Activated CD4-positive, alpha-beta T cell treated with anti-CD3 and anti-CD28 coated beads for 36 hours (primary cell): ENCODE measurements around the gene DTHD1. TPM values are rescaled to one million over a fixed set of nuclear protein-coding genes. Genes with fewer than 3 reads are reported as not detected.

Experiments
- ATAC-seq: fragments of 200-7000 bp; cut with Tn5 transposase; one replicate; pipeline ENCODE4 v1.10.0; 2021; ENCODE audit warnings: mild to moderate bottlenecking, moderate library complexity
- CTCF ChIA-PET: fragments of 350-600 bp; sonication (Branson Sonifier 250); formaldehyde crosslinking; loops from one replicate; lab custom pipeline; 2021; ENCODE audit warnings: antibody characterized with exemption; lab: Charles Lee
- POLR2A ChIA-PET: fragments of 350-600 bp; sonication (Branson Sonifier 250); formaldehyde crosslinking; loops from one replicate; lab custom pipeline; 2021; ENCODE audit warnings: antibody characterized with exemption, inconsistent platforms; lab: Charles Lee
- DNase-seq: peaks from one replicate; pipeline ENCODE4 v3.0.0-alpha.2; 2020
- H3K27ac Mint-ChIP-seq: one replicate; pipeline ENCODE4 v1.8.0; 2021; ENCODE audit warnings: mixed read lengths
- H3K27me3 Mint-ChIP-seq: one replicate; pipeline ENCODE4 v1.8.0; 2021; ENCODE audit warnings: mixed read lengths
- H3K36me3 Mint-ChIP-seq: one replicate; pipeline ENCODE4 v1.8.0; 2021; ENCODE audit warnings: low read depth, mixed read lengths
- H3K4me1 Mint-ChIP-seq: one replicate; pipeline ENCODE4 v1.8.0; 2021; ENCODE audit warnings: mixed read lengths
- H3K4me3 Mint-ChIP-seq: one replicate; pipeline ENCODE4 v1.8.0; 2021; ENCODE audit warnings: mild to moderate bottlenecking, moderate library complexity, mixed read lengths
- H3K9me3 Mint-ChIP-seq: one replicate; pipeline ENCODE4 v1.8.0; 2021; ENCODE audit warnings: low read depth, mixed read lengths
- intact Hi-C, 2 experiments: fragments of 100-400 bp; cut with DNase I in 1 of 2; cut with micrococcal nuclease in 1 of 2; formaldehyde crosslinking; loops; one replicate each; pipeline versions ENCODE4 v1.14.2 to v1.15.1; 2022 to 2024; cut with DNase I, micrococcal nuclease
- total RNA-seq, 2 experiments: library from RNA; stranded (reverse); gene quantifications; one replicate each; pipeline ENCODE4 v1.2.3, GENCODE V29; 2021

The DTHD1 gene
- total RNA-seq, 2 experiments from 2014 or later, result 0.73 to 0.76 TPM

- Mint-ChIP-seq H3K4me1 (peaks cover 10% of the 10 kb centered on the region), H3K27ac (no peak overlapping the region), H3K27me3 (peaks cover 2% of the 10 kb centered on the region), H3K9me3 (no peaks in the 10 kb centered on the region), H3K4me3 (no peak overlapping the region), H3K36me3 (no peaks in the 10 kb centered on the region)
- DNase-seq (no peak), ATAC-seq (no peak)
- intact Hi-C loops, result no loop called here
- POLR2A ChIA-PET, result no interaction called here
- CTCF ChIA-PET, result interaction anchor here (1.3 kb wide), 1 partner anchor 150 kb away, joined by 3 read pairs; no protein-coding TSS in a partner anchor
These were observed 57.6 kb downstream of the DTHD1 start for GRCh38 chr4:36338973-36339372.

DNA sequence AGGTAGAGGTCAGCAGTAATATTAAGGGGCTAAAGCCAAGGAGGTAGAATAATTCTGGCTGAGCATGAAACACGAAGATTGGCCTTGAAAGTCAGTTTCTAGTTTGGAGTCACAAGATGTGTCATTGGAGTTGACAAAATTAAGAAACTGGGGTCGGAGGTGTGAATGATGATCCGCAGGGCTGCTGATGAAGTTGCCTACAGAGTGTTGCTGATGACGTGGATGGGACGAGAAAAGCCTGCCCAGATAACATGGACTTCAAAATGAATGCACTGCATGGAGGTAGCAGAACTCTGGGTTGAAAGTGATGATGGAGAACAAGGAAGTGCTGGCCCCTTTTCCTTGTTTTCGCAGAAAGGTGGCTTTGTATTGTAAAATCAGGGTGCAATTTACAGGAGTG, 60.5 kb downstream of the DTHD1 start:
- no peak for ATAC-seq

DNA sequence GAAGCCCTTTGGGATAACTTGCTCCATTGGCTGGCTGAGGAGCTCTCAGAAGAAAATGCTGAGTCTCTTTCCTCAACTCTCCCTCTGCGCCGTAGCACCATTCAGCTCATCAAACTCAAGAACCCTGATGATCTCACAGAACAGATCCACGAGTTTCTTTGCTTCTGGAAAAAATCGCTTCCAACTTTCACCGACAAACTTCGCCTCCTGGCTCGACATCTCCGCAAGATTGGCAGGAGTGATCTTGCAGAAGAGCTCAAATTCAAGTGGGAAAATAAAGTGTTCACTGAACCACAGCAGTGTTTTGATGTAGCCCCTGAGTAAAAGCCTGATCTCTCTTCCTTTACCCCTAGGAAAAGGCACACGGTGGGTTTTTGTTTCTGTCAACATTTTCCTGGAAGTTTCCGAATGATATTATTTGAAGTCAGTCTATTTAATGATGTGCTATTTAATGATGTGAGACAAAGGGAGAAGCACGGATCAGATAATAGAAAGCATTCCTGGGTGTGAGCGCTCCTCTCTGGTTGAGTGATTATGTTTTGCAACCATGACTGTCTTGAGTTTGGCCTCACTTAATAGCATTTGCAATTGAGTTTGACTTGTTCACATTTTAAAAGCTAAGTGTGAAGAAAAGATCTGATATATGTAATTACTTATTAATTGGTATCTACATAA, 62.2 kb downstream of the DTHD1 start:
- H3K27ac Mint-ChIP-seq, result no peak overlapping the region
- DNase-seq (no peak), ATAC-seq (no peak)
- no peak overlapping the region for H3K4me3 Mint-ChIP-seq
- no peaks in the 10 kb centered on the region for H3K27me3 Mint-ChIP-seq
- H3K9me3 Mint-ChIP-seq, result no peaks in the 10 kb centered on the region
- H3K36me3 Mint-ChIP-seq, result no peaks in the 10 kb centered on the region
- intact Hi-C loops, result no loop called here
- CTCF ChIA-PET, result interaction anchor here (0.8 to 1.3 kb wide), 2 partner anchors 56 kb away, joined by 3 read pairs; no protein-coding TSS in a partner anchor
- peaks cover 6% of the 10 kb centered on the region for H3K4me1 Mint-ChIP-seq
- POLR2A ChIA-PET, result no interaction called here

More for the DNA sequence above, 60.5 kb downstream of the DTHD1 start:
- POLR2A ChIA-PET, result no interaction called here
- Mint-ChIP-seq H3K4me1 (peaks cover 7% of the 10 kb centered on the region), H3K27ac (no peak overlapping the region), H3K4me3 (no peak overlapping the region), H3K9me3 (no peaks in the 10 kb centered on the region), H3K27me3 (no peaks in the 10 kb centered on the region), H3K36me3 (no peaks in the 10 kb centered on the region)
- intact Hi-C loops, result no loop called here
- CTCF ChIA-PET, result no interaction called here
- no peak for DNase-seq

- POLR2A ChIA-PET, result interaction anchor here (0.6 to 1.0 kb wide), 2 partner anchors 21 to 62 kb away, joined by 5 to 6 read pairs; no protein-coding TSS in a partner anchor
- H3K4me1 Mint-ChIP-seq, result peaks cover 23% of the 10 kb centered on the region
- H3K4me3 Mint-ChIP-seq, result no peak overlapping the region
- CTCF ChIA-PET, result interaction anchor here (0.7 to 4.1 kb wide), 8 partner anchors 19 to 1110 kb away, joined by 3 to 100 read pairs (median 4); no protein-coding TSS in a partner anchor
- DNase-seq (peak; percentile 68), ATAC-seq (peak; percentile 91)
- H3K9me3 Mint-ChIP-seq, result no peaks in the 10 kb centered on the region
- intact Hi-C loops, result loop anchor here (1.0 to 2.0 kb wide), 3 partner anchors 25 to 62 kb away; no protein-coding TSS in a partner anchor
- H3K27me3 Mint-ChIP-seq, result no peaks in the 10 kb centered on the region
- peak overlapping the region; percentile 72 for H3K27ac Mint-ChIP-seq
- H3K36me3 Mint-ChIP-seq, result no peaks in the 10 kb centered on the region
These were observed 67.1 kb downstream of the DTHD1 start for GRCh38 chr4:36348403-36348938.

DNA sequence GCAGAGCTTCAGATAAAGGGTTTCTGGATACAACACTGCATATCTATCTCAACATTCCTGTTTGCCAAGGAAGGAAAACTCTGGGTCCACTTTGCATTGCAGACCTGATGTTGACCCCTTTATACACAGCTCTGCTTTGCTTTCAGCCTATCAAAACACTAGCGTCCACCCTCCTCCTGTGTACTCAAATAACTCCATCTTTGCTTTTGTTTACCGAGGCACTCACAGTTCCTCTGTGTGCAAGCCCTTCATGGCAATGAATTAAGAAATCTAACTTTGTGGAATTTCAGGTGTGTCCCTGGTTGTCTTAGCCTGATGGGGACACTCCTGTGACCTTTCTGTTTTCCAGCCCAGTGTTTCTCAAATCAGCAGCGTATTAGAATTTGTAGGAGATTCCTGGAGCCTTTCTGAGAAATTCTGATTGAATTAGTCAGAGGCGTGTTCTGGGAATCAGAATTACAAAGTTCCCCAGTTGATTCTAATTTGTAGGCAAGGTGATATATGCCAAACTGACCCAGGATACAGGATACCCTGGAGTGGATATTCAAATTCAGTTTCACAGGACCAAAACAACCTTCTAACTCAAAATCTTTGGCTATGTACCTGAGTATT, 68.6 kb downstream of the DTHD1 start:
- intact Hi-C loops, result loop anchor here (2.0 to 10.0 kb wide), 3 partner anchors 27 to 1041 kb away; no protein-coding TSS in a partner anchor
- POLR2A ChIA-PET, result no interaction called here
- no peak overlapping the region for H3K4me3 Mint-ChIP-seq

GRCh38 chr4:36351082-36351666, 69.8 kb downstream of the DTHD1 start:
- ATAC-seq (peak; percentile 58), DNase-seq (peak; percentile 87)
- H3K27me3 Mint-ChIP-seq, result peaks cover 3% of the 10 kb centered on the region
- CTCF ChIA-PET, result interaction anchor here (0.9 to 4.1 kb wide), 4 partner anchors 32 to 49 kb away, joined by 3 to 100 read pairs (median 5); no protein-coding TSS in a partner anchor
- H3K9me3 Mint-ChIP-seq, result no peaks in the 10 kb centered on the region
- intact Hi-C loops, result loop anchor here (1.0 to 10.0 kb wide), 3 partner anchors 48 to 1040 kb away; no protein-coding TSS in a partner anchor
- H3K27ac Mint-ChIP-seq, result no peak overlapping the region
- no peaks in the 10 kb centered on the region for H3K36me3 Mint-ChIP-seq
- H3K4me1 Mint-ChIP-seq, result peaks cover 23% of the 10 kb centered on the region
- H3K4me3 Mint-ChIP-seq, result no peak overlapping the region
- POLR2A ChIA-PET, result no interaction called here

More for the DNA sequence above, 68.6 kb downstream of the DTHD1 start:
- no peak for DNase-seq
- Mint-ChIP-seq H3K9me3 (no peaks in the 10 kb centered on the region), H3K4me1 (peaks cover 23% of the 10 kb centered on the region), H3K27me3 (no peaks in the 10 kb centered on the region), H3K36me3 (no peaks in the 10 kb centered on the region), H3K27ac (no peak overlapping the region)
- CTCF ChIA-PET, result interaction anchor here (0.5 to 4.1 kb wide), 7 partner anchors 16 to 1076 kb away, joined by 3 to 100 read pairs (median 4); no protein-coding TSS in a partner anchor
- no peak for ATAC-seq

DNA sequence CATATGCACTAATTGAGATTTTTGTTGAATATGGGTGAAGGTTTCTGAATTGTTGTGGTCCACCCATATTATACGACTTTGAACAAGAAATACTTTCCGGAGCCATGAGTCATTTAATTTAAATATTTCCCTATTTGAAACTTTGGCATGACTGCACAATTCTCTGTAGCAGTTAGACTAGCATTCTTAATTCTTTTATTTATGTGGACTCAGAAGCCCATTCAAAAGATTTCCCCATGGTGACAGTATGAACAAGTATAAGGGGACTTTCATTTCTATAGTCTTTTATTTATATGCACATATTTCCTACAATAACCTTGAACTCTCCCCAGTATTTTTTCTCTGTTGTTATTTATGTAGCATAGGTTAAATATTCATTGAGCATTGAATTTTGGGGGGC, 72.6 kb downstream of the DTHD1 start:
- ATAC-seq, result no peak
- intact Hi-C loops, result loop anchor here in 1 of 2 experiments (10.0 kb wide), 1 partner anchor 1031 kb away; no protein-coding TSS in a partner anchor
- H3K27me3 Mint-ChIP-seq, result peaks cover 3% of the 10 kb centered on the region

DNA sequence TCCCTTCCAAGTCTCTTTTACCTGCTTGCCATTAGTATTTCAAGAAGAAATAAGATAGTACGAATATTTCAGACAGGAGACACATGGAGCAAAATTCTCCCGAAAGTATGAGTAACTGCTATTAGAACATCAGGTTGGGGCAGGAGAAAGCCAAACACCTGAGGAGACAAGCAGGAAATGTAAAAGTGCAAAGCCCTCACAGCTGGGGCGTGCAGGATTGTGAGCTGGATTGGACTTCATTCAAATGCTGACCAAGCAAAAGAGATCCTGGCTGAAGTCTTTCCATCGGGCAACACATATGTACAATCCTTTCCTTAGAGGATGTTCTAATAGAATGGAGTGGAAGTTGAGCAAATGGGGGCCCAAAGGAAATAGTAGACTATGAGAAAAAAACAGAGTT, 76.8 kb downstream of the DTHD1 start:
- intact Hi-C loops, result loop anchor here in 1 of 2 experiments (10.0 kb wide), 1 partner anchor 1027 kb away; no protein-coding TSS in a partner anchor
- ATAC-seq, result no peak
- Mint-ChIP-seq H3K9me3 (no peaks in the 10 kb centered on the region), H3K4me1 (no peaks in the 10 kb centered on the region), H3K4me3 (no peak overlapping the region), H3K36me3 (no peaks in the 10 kb centered on the region), H3K27ac (no peak overlapping the region), H3K27me3 (peaks cover 3% of the 10 kb centered on the region)
- ChIA-PET CTCF (interaction anchor here (0.9 to 2.1 kb wide), 3 partner anchors 9 to 41 kb away, joined by 3 to 13 read pairs (median 3); no protein-coding TSS in a partner anchor), POLR2A (no interaction called here)
- DNase-seq, result no peak

More for the DNA sequence above, 72.6 kb downstream of the DTHD1 start:
- CTCF ChIA-PET, result interaction anchor here (0.6 to 2.1 kb wide), 3 partner anchors 9 to 1168 kb away, joined by 3 to 19 read pairs (median 5); no protein-coding TSS in a partner anchor
- H3K4me1 Mint-ChIP-seq, result peaks cover 14% of the 10 kb centered on the region
- no peaks in the 10 kb centered on the region for H3K36me3 Mint-ChIP-seq
- DNase-seq, result no peak
- POLR2A ChIA-PET, result interaction anchor here (0.7 kb wide), 1 partner anchor 392 kb away, joined by 3 read pairs; no protein-coding TSS in a partner anchor
- no peak overlapping the region for H3K27ac Mint-ChIP-seq
- H3K4me3 Mint-ChIP-seq, result no peak overlapping the region
- H3K9me3 Mint-ChIP-seq, result no peaks in the 10 kb centered on the region

GRCh38 chr4:36360755-36361154, 79.3 kb downstream of the DTHD1 start:
- peaks cover 2% of the 10 kb centered on the region for H3K27me3 Mint-ChIP-seq
- ATAC-seq, result no peak

GRCh38 chr4:36363024-36363423, 81.6 kb downstream of the DTHD1 start:
- ATAC-seq, result no peak
- ChIA-PET CTCF (interaction anchor here (0.5 to 2.8 kb wide), 4 partner anchors 9 to 246 kb away, joined by 3 to 17 read pairs (median 3); no protein-coding TSS in a partner anchor), POLR2A (no interaction called here)

More at GRCh38 chr4:36360755-36361154, 79.3 kb downstream of the DTHD1 start:
- H3K9me3 Mint-ChIP-seq, result no peaks in the 10 kb centered on the region
- intact Hi-C loops, result no loop called here
- POLR2A ChIA-PET, result no interaction called here
- H3K4me3 Mint-ChIP-seq, result no peak overlapping the region
- CTCF ChIA-PET, result no interaction called here
- no peak for DNase-seq
- no peaks in the 10 kb centered on the region for H3K4me1 Mint-ChIP-seq
- H3K27ac Mint-ChIP-seq, result no peak overlapping the region
- no peaks in the 10 kb centered on the region for H3K36me3 Mint-ChIP-seq

More at GRCh38 chr4:36363024-36363423, 81.6 kb downstream of the DTHD1 start:
- DNase-seq, result no peak
- intact Hi-C loops, result no loop called here
- no peaks in the 10 kb centered on the region for H3K36me3 Mint-ChIP-seq
- H3K4me3 Mint-ChIP-seq, result no peak overlapping the region
- no peaks in the 10 kb centered on the region for H3K4me1 Mint-ChIP-seq
- no peak overlapping the region for H3K27ac Mint-ChIP-seq
- H3K9me3 Mint-ChIP-seq, result no peaks in the 10 kb centered on the region
- H3K27me3 Mint-ChIP-seq, result no peaks in the 10 kb centered on the region
